ENCODE results near the gene MATN1.

DNA sequence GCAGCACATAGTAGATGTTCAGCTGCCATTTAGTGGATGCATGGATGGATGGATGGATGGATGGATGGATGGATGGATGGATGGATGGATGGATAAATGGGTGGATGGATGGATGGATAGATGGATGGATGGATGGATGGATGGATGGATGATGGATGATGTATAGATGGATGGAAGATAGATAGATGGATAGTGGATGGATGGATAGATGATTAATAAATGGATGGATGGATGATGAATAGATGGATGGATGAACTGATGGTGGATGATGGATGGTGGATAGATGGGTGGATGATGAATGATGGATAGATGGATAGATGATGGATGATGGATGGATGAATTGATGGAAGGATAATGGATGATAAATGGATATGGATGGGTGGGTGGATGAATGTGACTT is 20.6 kb downstream of the MATN1 start:
- TF ChIP-seq TCF4 (CRISPR knock-in tag; IDR thresholded peaks at IDR 0.05; ENCODE audit: borderline replicate concordance): no peak
- no peak for TF ChIP-seq SNAI2 (CRISPR knock-in tag; IDR thresholded peaks at IDR 0.05)

Data from SK-N-SH treated with all-trans-retinoic acid at 6 μM for 48 hours (cell line).